Transverse colon (tissue), 4 donors: Measurements from ENCODE around the gene NCF2. TPM values are rescaled to one million over a fixed set of nuclear protein-coding genes. Genes with fewer than 3 reads are reported as not detected.

ENCODE experiments used
- DNase-seq: peaks from one replicate; pipeline ENCODE4 v3.0.0-alpha.2; 2019
- H3K27ac ChIP-seq, 4 donors: fragments of 200-600 bp; sonication (generic); 2 replicates each; pipeline ENCODE4 v1.5.1; 2016 to 2018; ENCODE audit warnings: inconsistent platforms in 4 of 4
- H3K27me3 ChIP-seq: fragments of 200-600 bp; sonication (generic); 2 replicates; pipeline ENCODE4 v1.5.1; 2017; ENCODE audit warnings: inconsistent platforms
- H3K36me3 ChIP-seq, 4 donors: fragments of 200-600 bp; sonication (generic); 2 replicates each; pipeline ENCODE4 v1.5.1; 2017 to 2019; ENCODE audit warnings: inconsistent platforms in 4 of 4
- H3K4me1 ChIP-seq, 4 donors: fragments of 200-600 bp; sonication (generic); 2 replicates each; pipeline ENCODE4 v1.5.1; 2017 to 2020; ENCODE audit warnings: inconsistent platforms in 4 of 4
- H3K4me3 ChIP-seq, 4 donors: fragments of 200-600 bp; sonication (generic); 1 replicate in 1 of 4; 2 replicates in 3 of 4; pipeline versions ENCODE4 v1.5.1 to v1.6.1; 2017 to 2019; ENCODE audit warnings: inconsistent platforms in 4 of 4
- H3K9me3 ChIP-seq, 2 donors: fragments of 200-600 bp; sonication (generic); 2 replicates each; pipeline ENCODE4 v1.5.1; 2017 to 2019; ENCODE audit warnings: inconsistent platforms in 2 of 2
- EP300 ChIP-seq: sonication (generic); formaldehyde crosslinking; IDR thresholded peaks from one replicate; pipeline ENCODE4 v1.6.1; 2017; ENCODE audit warnings: antibody characterized with exemption, low read depth
- POLR2A ChIP-seq: fragments of 450-650 bp; IDR thresholded peaks from one replicate; pipeline ENCODE4 v1.6.1; 2016; ENCODE audit warnings: antibody characterized with exemption, mild to moderate bottlenecking, moderate library complexity
- POLR2AphosphoS5 ChIP-seq, 3 donors: sonication (generic); formaldehyde crosslinking; IDR thresholded peaks; one replicate each; pipeline ENCODE4 v1.6.1; 2016; ENCODE audit warnings: antibody characterized with exemption in 3 of 3
- WGBS, 2 donors: methylation state at CpG; one replicate each; pipeline ENCODE4 v1.1.5; 2018; ENCODE audit warnings: low coverage in 1 of 2; 5-methylcytosine and 5-hydroxymethylcytosine counted together
- in situ Hi-C, 4 donors: fragments of 200-750 bp; cut with MboI; loops; one replicate each; pipeline versions ENCODE4 v1.15.0 to v1.15.1; 2017; ENCODE audit warnings: low sequenced_read_pairs in 3 of 4, low pct_ligation_motif_present in 1 of 4, low pct_unique_long_range_greater_than_20kb in 1 of 4
- intact Hi-C: fragments of 100-400 bp; cut with DNase I; formaldehyde crosslinking; loops from one replicate; pipeline ENCODE4 v1.15.1; 2023; ENCODE audit warnings: low total_unique reads
- total RNA-seq, 4 donors: library from RNA; depleted of rRNA; stranded (reverse); fragments of >200 nt; gene quantifications; one replicate each; pipeline ENCODE4 v1.1.0, GENCODE V29; 2016
- TF ChIP-seq, protein P1 (sequence below), 5 experiments: fragments of 200-600 bp in 3 of 5; fragments of 450-650 bp in 2 of 5; sonication (generic) in 3 of 5; IDR thresholded peaks; 1 replicate in 2 of 5; 2 replicates in 3 of 5; pipeline ENCODE4 v1.5.1; 2016 to 2017; ENCODE audit warnings: antibody characterized with exemption in 5 of 5, inconsistent platforms in 3 of 5, mild to moderate bottlenecking in 2 of 5, moderate library complexity in 1 of 5

NCF2 gene
- total RNA-seq, 4 donors from 2014 or later: 3.8 to 12.7 (median 5.6) TPM

DNA sequence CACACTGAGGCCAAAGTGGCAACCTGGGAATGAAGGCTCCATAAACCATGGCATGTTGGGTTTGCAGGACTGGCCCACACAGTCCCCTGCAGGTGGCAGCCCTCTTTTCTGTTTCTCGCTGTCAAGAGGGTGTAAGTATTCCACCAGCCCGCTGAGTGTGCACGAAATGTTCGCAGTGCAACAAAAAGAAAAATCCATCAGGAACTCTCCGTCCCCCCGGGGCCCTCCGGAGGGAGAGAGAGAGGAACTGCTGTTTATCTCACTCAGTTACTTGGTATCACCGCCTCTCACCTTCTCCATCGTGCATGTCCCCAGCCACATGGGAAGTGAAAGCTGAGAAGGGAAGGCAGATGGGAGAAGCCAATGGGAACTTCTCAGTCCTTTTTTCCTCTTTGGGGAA, 38.3 kb downstream of the NCF2 start:
- H3K4me3 ChIP-seq: no peak overlapping the region
- intact Hi-C loops: no loop called here
- H3K36me3 ChIP-seq: peaks cover 0 to 50% (median 23%) of the 10 kb centered on the region in 4 donors
- no peak overlapping the region for H3K27ac ChIP-seq
- no peaks in the 10 kb centered on the region for H3K9me3 ChIP-seq
- no peaks in the 10 kb centered on the region for H3K4me1 ChIP-seq
- WGBS, 2 donors: 92 to 97% methylated on average over 9 of the region's 9 CpGs
- no peak for DNase-seq
- TF ChIP-seq EP300 (no peak), POLR2AphosphoS5 (IDR thresholded peaks at IDR 0.05) (no peak), POLR2A (no peak)
- TF ChIP-seq, protein P1, sequence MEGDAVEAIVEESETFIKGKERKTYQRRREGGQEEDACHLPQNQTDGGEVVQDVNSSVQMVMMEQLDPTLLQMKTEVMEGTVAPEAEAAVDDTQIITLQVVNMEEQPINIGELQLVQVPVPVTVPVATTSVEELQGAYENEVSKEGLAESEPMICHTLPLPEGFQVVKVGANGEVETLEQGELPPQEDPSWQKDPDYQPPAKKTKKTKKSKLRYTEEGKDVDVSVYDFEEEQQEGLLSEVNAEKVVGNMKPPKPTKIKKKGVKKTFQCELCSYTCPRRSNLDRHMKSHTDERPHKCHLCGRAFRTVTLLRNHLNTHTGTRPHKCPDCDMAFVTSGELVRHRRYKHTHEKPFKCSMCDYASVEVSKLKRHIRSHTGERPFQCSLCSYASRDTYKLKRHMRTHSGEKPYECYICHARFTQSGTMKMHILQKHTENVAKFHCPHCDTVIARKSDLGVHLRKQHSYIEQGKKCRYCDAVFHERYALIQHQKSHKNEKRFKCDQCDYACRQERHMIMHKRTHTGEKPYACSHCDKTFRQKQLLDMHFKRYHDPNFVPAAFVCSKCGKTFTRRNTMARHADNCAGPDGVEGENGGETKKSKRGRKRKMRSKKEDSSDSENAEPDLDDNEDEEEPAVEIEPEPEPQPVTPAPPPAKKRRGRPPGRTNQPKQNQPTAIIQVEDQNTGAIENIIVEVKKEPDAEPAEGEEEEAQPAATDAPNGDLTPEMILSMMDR (IDR thresholded peaks at IDR 0.05): no peak
- H3K27me3 ChIP-seq: no peaks in the 10 kb centered on the region
- in situ Hi-C loops: no loop called here

DNA sequence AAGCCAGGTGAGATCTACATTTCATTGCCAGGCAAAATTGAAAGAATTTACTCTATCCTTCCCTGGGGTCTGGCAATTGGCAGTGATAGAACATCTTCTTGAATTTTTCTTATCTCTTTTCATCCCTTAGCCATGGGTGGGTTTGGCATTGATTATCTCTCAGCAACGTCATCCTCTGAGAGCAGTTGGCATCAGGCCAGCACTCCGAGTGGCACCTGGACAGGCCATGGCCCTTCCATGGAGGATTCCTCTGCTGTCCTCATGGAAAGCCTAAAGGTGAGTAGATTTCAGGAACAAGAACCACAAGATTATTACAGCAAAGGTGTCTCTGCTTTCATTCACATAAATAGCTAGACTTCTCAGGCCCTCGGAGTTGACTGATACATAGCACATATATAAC, 39.3 kb downstream of the NCF2 start:
- WGBS, 2 donors: 53 to 100% methylated on average over 1 to 3 of the region's 3 CpGs
- no peaks in the 10 kb centered on the region for H3K9me3 ChIP-seq
- in situ Hi-C loops: no loop called here
- intact Hi-C loops: no loop called here
- TF ChIP-seq EP300 (no peak), POLR2AphosphoS5 (IDR thresholded peaks at IDR 0.05) (no peak), POLR2A (no peak)
- TF ChIP-seq, protein P1 (IDR thresholded peaks at IDR 0.05): no peak
- H3K4me3 ChIP-seq: no peak overlapping the region
- H3K4me1 ChIP-seq: no peaks in the 10 kb centered on the region
- no peaks in the 10 kb centered on the region for H3K27me3 ChIP-seq
- DNase-seq: no peak
- peaks cover 0 to 59% (median 28%) of the 10 kb centered on the region in 4 donors for H3K36me3 ChIP-seq
- H3K27ac ChIP-seq: no peak overlapping the region

DNA sequence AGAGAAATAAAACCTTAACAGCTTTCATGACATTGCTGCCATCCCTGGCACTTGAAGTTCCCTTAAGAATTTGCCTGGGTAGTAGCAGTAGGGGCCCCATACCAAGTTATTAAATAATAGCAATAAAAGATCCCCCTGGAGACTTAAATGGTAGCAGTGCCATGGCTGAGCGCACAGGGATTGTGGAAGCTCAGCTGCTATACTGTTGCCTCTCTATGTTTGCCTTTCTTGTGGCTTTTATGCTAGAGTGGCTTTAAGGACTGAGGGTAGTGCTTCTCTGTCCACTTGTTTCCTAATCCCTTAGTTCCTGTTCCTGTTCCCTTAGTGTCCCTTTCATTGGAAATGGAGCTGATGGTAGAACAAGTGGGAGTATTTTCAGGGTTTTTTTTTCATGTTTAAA, 42.1 kb downstream of the NCF2 start:
- in situ Hi-C loops: loop anchor here in 3 of 4 donors (10.0 to 25.0 kb wide), 2 partner anchors 261 to 263 kb away; no protein-coding TSS in a partner anchor
- DNase-seq: no peak
- H3K4me1 ChIP-seq: peaks cover 0 to 8% (median 2%) of the 10 kb centered on the region in 4 donors
- TF ChIP-seq POLR2AphosphoS5 (IDR thresholded peaks at IDR 0.05) (no peak), EP300 (no peak), POLR2A (no peak)
- TF ChIP-seq, protein P1 (IDR thresholded peaks at IDR 0.05): no peak
- WGBS, 2 donors: 71 to 88% methylated on average over 1 of the region's 1 CpG
- H3K36me3 ChIP-seq: peaks cover 0 to 76% (median 38%) of the 10 kb centered on the region in 4 donors
- no peaks in the 10 kb centered on the region for H3K27me3 ChIP-seq
- intact Hi-C loops: no loop called here
- H3K9me3 ChIP-seq: no peaks in the 10 kb centered on the region
- H3K4me3 ChIP-seq: no peak overlapping the region
- H3K27ac ChIP-seq: no peak overlapping the region

DNA sequence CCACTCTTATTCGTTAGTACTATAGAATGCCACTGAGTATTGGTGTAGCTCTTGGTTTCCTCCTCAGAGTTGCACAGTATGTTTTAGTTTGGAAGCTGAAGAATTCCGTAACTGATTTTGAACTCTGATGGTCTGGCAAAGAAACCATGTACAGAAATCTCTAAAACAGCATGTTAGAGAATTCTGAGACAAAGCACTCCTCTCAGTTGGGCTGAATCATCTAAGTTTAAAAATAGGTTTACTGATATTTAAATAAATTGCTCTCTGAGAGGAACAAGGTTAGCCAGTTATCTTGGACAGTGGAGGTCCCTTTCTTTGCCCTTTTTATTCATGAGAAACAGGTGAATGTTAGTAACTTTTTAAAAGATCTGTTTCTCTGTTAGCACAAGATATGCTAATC, 43.8 kb downstream of the NCF2 start:
- H3K36me3 ChIP-seq: peaks cover 0 to 83% (median 39%) of the 10 kb centered on the region in 4 donors

More for the DNA sequence above, 43.8 kb downstream of the NCF2 start:
- TF ChIP-seq EP300 (no peak), POLR2AphosphoS5 (IDR thresholded peaks at IDR 0.05) (no peak), POLR2A (no peak)
- TF ChIP-seq, protein P1 (IDR thresholded peaks at IDR 0.05): no peak
- in situ Hi-C loops (loop anchor here in 3 of 4 donors (10.0 to 25.0 kb wide), 2 partner anchors 259 to 262 kb away; no protein-coding TSS in a partner anchor), intact Hi-C loops (no loop called here)
- no peaks in the 10 kb centered on the region for H3K27me3 ChIP-seq
- H3K4me1 ChIP-seq: peaks cover 0 to 8% (median 2%) of the 10 kb centered on the region in 4 donors
- no peaks in the 10 kb centered on the region for H3K9me3 ChIP-seq
- no peak overlapping the region for H3K27ac ChIP-seq
- DNase-seq: no peak
- H3K4me3 ChIP-seq: no peak overlapping the region
- WGBS, 2 donors: 76 to 84% methylated on average over 2 of the region's 2 CpGs
